CD4-positive, alpha-beta T cell treated with Interleukin-21 for 1 hour (primary cell): ENCODE results near the gene KRT28.
"Not testable (repeated sequence)": the region's sequence is repeated elsewhere in the genome, so short reads cannot be mapped to it uniquely, and the experiment has no call there.

Experiments
- DNase-seq: peaks from one replicate; pipeline ENCODE4 v3.0.0-alpha.2; 2020

The KRT28 gene

GRCh38 chr17:40778461-40778860, 21.3 kb downstream of the KRT28 start:
- DNase-seq = no peak

GRCh38 chr17:40777971-40778370, 21.8 kb downstream of the KRT28 start:
- DNase-seq = no peak

GRCh38 chr17:40777459-40777858, 22.3 kb downstream of the KRT28 start:
- no peak for DNase-seq

GRCh38 chr17:40775945-40776344, 23.8 kb downstream of the KRT28 start:
- DNase-seq = no peak

GRCh38 chr17:40772101-40772500, 27.7 kb downstream of the KRT28 start, which contains the start of gene KRT26:
Gene KRT26, minus strand, starts transcription at chr17:40772201. Its CDS starts 88 bp downstream, at chr17:40772113.
- DNase-seq = no peak

- no peak for DNase-seq
Observed at GRCh38 chr17:40765657-40766056, 34.1 kb downstream of the KRT28 start.

- DNase-seq = no peak
Observed at GRCh38 chr17:40763752-40764151, 36.0 kb downstream of the KRT28 start.

GRCh38 chr17:40760105-40761016, 39.4 kb downstream of the KRT28 start:
- no peak for DNase-seq

- DNase-seq = no peak
Observed at GRCh38 chr17:40755231-40755630, 44.5 kb downstream of the KRT28 start, which contains the start of gene KRT25. Gene KRT25, minus strand, starts transcription at chr17:40755331. Its CDS starts 60 bp downstream, at chr17:40755271.

- DNase-seq = no peak
Observed at GRCh38 chr17:40753804-40754203, 46.0 kb downstream of the KRT28 start.

- DNase-seq = no peak
Observed at GRCh38 chr17:40751065-40751464, 48.7 kb downstream of the KRT28 start.

GRCh38 chr17:40750391-40750790, 49.4 kb downstream of the KRT28 start:
- no peak for DNase-seq

GRCh38 chr17:40748666-40749065, 51.1 kb downstream of the KRT28 start:
- not testable (repeated sequence) for DNase-seq
